NK-92 treated with Interleukin-12 subunit alpha and Interleukin-12 subunit beta, amount 100 ng/mL, for 24 hours (cell line): ENCODE results near the gene INKA2.

Source experiments
- DNase-seq: peaks from one replicate; lab custom pipeline; 2025; lab: John Stamatoyannopoulos, UW

INKA2 gene

DNA sequence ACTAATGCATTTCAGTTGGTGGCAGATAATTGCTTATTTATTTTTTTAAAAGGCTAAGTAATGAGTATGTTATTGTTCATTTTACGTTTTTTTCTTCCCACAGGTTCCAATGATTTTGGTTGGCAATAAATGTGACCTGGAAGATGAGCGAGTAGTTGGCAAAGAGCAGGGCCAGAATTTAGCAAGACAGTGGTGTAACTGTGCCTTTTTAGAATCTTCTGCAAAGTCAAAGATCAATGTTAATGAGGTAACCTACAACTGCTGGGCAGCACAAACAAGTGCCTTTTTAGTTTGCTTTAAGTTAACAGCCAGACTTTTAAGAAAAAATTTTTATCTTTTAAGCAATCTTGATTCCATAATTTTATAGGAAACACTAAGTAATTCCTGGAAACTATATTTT, 35.0 kb downstream of the INKA2 start:
- DNase-seq, result no peak

DNA sequence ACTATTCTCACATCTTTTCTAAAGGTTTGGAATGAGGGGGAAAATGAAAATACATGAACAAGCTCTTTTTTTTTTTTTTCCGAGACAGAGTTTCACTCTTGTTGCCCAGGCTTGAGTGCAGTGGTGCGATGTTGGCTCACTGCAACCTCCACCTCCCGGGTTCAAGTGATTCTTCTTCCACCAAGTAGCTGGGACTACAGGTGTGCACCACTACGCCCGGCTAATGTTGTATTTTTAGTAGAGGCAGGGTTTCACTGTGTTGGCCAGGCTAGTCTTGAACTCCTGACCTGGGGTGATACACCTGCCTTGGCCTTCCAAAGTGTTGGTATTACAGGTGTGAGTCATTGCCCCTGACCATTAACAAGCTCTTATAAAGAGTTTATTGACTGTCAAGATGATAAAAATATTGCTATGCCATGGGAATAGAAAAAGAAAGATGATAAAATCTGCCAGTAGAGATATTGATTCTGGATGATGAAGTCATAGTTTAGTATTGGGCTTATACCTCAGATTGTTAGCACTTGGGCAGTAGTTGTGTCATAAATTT, 36.6 kb downstream of the INKA2 start:
- DNase-seq, result no peak

- DNase-seq, result no peak
Observed at GRCh38 chr1:111699268-111699667, 39.9 kb downstream of the INKA2 start.

- DNase-seq, result peak; percentile 20
Observed at GRCh38 chr1:111696330-111696729, 42.9 kb downstream of the INKA2 start.

GRCh38 chr1:111695801-111696200, 43.4 kb downstream of the INKA2 start:
- DNase-seq, result no peak

DNA sequence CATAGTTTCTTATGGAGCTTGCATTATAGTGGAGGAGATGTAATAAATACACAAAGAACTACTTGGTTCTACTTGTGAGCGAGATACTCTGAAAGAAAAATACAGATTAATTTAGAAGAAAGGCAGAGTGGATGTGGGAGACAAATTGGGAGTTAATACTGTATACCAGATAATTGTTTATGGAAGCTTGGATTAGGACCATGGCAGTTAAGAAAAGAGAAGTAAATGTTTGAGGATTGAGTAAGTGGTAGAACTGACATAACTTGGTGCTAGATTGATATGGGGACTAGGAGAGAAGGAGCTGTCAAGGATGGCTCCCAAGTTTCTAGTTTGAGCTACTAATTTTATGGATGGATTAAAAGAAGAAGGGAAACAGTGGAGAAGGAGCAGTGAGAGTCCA, 47.3 kb downstream of the INKA2 start:
- DNase-seq, result no peak

DNA sequence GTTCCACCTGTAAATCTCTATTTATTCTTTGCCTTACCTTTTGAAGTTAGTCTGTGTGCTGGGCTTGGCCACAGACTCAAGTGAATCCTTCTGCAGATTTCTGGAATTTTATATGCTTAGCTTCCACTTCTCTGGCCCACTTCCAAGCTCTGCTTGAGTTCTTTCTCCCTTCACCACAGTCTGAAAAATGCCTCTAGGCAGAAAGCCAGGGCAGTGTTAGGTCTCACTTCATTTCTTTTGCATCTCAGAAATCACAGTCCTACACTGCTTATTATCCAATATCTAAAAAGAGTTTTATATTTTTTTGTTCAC, 48.9 kb downstream of the INKA2 start:
- no peak for DNase-seq
